ENCODE data around the gene AANAT.

- no peak for TF ChIP-seq ZBTB33 (IDR thresholded peaks at IDR 0.05)
- TF ChIP-seq CTCF (IDR thresholded peaks at IDR 0.05; ENCODE audit: low read depth, low read length, missing input control): no peak
- no peak for TF ChIP-seq NR2F2 (IDR thresholded peaks at IDR 0.05)
- TF ChIP-seq YY1 (IDR thresholded peaks at IDR 0.05): no peak
- TF ChIP-seq RAD21 (IDR thresholded peaks at IDR 0.05): no peak
- TF ChIP-seq MAX (IDR thresholded peaks at IDR 0.05): no peak
- TF ChIP-seq REST (IDR thresholded peaks at IDR 0.05): no peak
- no peak for TF ChIP-seq JUND (IDR thresholded peaks at IDR 0.05)
- no peak for TF ChIP-seq RXRA (IDR thresholded peaks at IDR 0.05)
- TF ChIP-seq EGR1 (IDR thresholded peaks at IDR 0.05; ENCODE audit: low read depth in 2 of 2): no peak
- no peak for TF ChIP-seq TAF1 (conservative IDR thresholded peaks at IDR 0.05)
- TF ChIP-seq SP1 (IDR thresholded peaks at IDR 0.05): no peak
- no peak for TF ChIP-seq GABPA (IDR thresholded peaks at IDR 0.05 in 1 of 2, conservative IDR thresholded peaks at IDR 0.05 in 1 of 2)
Observed at GRCh38 chr17:76452660-76453430, 14.6 kb upstream of the AANAT start, which contains the start of gene UBE2O.

Data from liver (tissue), 3 donors.